HG02623 (cell line): Measurements from ENCODE around the gene C6orf62.
"Not testable (repeated sequence)": the region's sequence is repeated elsewhere in the genome, so short reads cannot be mapped to it uniquely, and the experiment has no call there.

Experiments used
- ATAC-seq: cut with Tn5 transposase; IDR thresholded peaks from one replicate; pipeline ENCODE4 v1.9.1; 2021; ENCODE audit warnings: moderate library complexity; ENCODE audit not compliant: unreplicated experiment

C6orf62 gene

GRCh38 chr6:24702720-24703282 lies 16.2 kb downstream of the C6orf62 start:
- ATAC-seq, result no peak

- ATAC-seq, result no peak
Measured at GRCh38 chr6:24699521-24700359, 19.2 kb downstream of the C6orf62 start.

GRCh38 chr6:24696097-24696496 lies 22.9 kb downstream of the C6orf62 start:
- no peak for ATAC-seq

DNA sequence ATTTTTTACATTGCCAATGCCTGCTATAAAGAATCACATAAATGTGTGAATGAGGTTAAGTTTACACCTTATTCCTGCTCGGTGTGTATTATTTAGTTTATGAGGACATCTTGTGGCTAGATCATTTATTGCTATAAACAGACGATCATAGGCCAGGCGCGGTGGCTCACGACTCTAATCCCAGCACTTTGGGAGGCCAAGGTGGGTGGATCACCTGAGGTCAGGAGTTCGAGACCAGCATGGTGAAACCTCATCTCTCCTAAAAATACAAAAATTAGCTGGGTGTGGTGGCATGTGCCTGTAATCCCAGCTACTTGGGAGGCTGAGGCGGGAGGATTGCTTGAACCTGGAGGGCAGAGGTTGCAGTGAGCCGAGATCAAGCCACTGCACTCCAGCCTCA lies 23.3 kb downstream of the C6orf62 start:
- ATAC-seq, result not testable (repeated sequence)

DNA sequence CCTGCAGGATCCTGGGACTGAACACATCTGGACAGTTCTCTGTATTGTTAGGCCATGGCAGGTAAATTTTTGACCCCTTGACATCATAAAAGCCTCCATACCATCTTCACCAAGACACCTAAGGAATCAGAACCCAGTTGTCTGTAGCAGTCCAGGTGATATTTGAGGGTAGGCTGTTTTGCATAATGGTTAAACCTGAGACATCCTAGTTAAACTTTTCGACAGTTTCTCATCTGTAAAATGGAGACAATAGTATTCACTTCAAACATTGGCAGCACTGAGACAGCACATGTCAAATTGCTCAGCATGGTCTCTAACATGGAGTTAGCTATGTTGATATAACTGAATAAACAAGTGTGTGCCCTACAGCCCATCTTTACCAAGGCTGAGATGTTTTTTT lies 24.8 kb downstream of the C6orf62 start:
- ATAC-seq, result no peak

- ATAC-seq, result no peak
Measured at GRCh38 chr6:24692848-24693592, 25.9 kb downstream of the C6orf62 start.

- ATAC-seq, result no peak
Measured at GRCh38 chr6:24692415-24692814, 26.5 kb downstream of the C6orf62 start.

DNA sequence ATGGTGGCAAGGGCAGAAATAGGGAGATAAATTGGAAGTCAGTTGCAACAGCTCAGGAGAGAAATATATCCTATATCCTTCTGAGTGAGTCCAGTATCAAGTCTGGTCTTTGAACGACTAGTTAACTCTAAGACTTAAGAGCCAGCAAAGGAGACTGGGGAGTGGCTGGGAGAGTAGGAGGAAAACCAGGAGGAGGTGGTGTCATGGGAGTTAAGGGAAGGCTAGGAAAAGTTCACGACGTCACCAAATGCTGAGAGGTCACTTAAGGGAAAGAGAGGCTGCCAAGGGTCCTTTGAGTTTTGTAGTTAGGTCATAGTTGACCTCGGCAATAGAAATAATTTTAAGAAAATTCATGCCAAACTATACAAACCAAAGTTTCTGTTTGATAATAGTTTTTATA lies 27.0 kb downstream of the C6orf62 start:
- no peak for ATAC-seq

DNA sequence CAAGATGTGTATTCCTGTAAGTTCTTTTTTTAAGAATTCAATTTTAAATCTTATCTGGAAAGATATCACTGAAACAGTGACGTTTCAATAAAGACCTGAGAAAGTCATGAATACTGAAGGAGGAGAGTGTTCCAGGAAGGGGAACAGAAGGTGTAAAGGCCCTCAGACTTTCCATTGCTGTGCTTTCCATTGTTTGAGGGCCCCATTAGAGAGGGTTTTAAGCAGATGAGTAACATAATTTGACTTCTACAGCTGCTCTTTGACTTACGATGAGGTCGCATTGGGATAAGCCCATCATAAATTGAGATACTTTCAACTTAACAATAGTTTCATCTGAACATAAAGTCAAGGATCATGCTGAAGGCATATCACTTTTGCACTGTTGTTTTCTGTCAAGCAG lies 27.4 kb downstream of the C6orf62 start:
- ATAC-seq, result no peak

DNA sequence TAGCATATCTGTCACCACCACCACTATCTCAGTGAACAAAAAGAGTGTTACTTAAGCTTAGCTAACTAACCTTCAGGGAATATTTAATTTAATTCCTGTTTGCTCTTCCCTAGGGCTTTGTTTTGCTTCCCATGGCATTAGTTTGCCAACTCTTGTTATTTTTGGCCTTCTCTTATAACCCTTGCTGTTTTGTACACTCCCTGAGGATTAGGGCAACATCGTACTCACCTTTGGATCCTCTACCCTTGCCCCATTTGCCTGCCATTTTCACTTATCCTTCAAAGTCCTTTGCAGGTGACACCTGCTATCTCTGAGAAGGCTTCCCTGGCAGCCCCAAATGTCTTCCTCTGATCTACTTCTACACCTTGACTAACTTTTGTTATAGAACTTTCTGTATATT lies 28.4 kb downstream of the C6orf62 start:
- no peak for ATAC-seq

DNA sequence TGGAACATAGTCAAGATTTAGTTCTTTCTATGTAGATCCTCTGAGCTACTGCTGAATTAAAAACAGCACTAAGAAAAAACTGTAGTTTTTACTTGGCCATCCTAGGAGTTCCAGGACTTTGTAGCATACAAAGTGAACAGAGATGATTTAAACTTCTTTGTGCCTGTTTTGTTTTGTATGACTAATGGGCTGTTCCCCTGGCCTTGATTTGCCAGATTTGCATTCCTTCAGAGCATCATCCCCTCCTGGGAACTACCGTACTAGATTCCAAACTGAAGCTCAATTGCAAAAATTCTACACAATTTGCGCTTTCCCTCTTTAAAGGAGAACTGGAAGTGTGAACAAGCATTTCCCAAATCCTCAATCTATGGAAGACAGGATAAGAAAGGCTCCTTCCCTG lies 29.0 kb downstream of the C6orf62 start:
- no peak for ATAC-seq

- ATAC-seq, result no peak
Measured at GRCh38 chr6:24686946-24687345, 32.0 kb downstream of the C6orf62 start.

DNA sequence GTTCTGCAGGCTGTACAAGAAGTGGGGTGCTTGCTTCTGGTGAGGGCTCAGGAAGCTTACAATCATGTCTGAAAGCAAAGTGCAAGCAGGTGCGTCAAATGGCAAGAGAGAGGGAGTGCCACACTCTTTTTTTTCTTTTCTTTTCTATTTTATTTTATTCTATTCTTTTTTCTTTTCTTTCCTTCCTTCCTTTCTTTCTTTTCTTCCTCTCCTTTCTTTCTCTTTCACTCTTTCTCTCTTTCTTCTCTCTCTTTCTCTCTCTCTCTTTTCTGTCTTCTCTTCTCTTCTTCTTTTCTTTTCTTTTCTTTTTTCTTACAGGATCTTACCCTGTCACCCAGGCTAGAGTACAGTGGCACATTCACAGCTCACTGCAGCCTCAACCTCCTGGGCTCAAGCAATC lies 32.5 kb downstream of the C6orf62 start:
- ATAC-seq, result no peak

DNA sequence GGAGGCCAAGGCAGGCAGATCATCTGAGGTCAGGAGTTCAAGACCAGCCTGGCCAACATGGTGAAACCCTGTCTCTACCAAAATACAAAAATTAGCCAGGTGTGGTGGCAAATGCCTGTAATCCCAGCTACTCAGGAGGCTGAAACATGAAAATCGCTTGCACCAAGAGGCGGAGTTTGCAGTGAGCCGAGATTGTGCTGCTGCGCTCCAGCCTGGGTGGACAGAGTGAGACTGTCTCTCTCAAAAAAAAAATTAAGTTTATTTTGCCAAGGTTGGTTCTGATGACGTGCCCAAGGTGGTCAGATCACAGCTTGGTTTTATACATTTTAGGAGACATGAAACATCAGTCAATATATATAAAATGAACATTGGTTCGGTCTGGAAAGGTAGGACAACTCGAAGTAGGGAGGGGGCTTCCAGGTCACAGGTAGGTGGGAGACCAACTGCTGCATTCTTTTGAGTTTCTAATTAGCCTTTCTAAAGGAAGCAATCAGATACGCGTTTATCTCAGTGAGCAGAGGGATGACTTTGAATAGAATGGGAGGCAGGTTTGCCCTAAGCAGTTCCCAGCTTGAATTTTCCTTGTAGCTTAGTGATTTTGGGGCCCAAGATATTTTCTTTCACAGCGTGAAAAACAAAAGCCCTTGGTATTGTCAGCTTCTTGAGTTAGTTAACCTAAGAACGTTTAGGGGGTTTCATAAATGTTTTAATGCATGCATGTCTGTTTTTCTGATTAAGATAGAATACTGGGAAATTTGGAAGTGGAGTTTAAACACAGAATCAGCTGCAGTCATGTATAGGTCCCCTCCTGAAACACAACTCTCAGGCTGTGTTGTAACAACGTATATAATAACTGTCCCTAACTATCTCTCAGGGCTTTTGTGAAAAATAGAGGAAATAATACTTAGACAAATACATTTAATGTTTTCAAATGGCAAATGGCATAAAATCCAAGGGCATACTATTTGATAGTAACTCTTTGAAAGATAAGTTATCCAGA lies 35.4 kb downstream of the C6orf62 start:
- no peak for ATAC-seq

DNA sequence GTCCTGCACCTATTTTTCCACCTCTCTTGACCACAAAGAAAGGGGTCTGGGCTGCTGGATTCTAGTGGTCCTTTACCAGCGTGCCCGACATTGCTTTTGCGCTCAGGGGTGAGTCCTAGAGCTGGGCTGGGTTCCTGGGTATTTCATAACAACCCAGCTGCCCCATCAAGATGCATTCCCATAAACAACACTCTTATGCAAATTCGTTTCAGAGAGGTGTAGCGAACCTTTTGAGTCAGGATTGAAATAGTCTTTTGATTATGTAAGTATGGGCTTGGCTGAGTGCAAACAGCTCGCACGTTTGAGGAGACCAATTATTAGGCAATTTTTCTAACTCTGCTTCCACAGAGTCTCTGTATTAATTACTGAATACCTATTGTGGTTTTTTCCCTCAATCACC lies 38.4 kb downstream of the C6orf62 start:
- ATAC-seq, result no peak

DNA sequence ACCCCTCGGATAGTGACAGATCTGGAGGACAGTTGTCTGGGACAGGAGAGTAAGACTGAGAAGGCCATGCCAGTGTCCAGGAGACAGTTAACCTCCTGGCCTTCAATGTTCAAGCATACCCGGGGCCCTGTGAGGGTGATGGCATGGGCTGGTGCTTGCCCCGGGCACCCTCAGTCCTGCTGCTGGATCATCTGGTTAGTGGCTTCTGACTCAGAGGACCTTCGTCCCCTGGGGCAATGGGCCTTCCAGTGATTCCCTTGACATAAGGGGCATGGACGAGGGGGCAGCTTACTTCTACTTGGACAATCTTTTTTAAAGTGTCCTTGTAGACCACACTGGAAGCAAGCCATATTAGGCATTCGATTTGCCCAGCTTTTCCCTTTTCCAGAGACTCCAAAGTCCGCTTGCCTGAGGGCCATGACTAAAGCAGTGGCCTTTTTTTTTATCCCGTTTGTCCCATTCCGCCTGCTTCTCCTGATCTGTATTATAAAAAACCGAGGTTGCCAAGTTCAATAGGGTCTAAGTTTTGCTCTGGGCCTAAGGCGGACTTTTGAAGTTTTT lies 40.1 kb downstream of the C6orf62 start:
- ATAC-seq, result not testable (repeated sequence)

DNA sequence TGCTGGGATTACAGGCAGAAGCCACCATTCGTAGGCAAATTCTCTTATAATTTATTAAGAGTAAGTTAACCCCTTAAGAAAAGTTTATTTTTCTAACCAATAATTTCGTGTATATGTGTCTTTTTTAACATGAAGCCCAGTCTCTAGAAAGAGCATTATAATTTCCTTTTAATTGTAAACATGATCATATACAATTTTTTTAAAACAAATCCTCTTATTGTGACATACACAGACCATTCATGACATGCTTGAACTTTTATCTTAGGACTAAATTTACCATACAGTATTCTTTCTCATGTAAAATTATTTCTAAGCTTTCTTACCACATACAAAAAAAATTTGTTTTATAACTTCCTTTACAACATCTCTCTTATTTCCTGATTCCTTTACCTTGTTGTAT lies 45.3 kb downstream of the C6orf62 start:
- ATAC-seq, result no peak

DNA sequence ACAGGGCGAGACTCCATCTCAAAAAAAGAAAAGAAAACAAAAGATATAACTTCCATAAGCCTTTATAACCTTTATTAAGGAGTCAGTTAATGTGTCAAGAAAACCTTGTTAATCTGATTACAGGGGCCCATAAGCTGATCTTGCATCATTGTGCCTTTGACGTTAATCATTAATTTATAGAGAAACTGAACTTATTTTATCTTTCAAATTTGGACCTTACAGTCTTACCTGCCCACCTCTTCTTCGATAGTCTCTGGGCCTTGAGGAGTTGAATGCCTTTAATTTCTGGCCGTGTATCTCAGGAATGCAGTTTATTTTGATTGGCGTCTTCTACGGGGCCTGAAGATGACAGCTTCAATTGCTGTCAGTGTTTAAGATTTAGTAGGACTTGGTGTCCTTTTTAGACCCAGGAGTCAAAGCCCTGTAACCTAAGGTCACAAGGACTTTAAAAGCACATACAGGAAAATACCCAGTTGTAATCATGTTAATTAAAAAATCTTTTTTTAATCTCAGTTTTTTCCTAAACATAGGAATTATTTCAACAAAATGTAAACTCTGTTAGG lies 46.3 kb downstream of the C6orf62 start:
- ATAC-seq, result no peak

DNA sequence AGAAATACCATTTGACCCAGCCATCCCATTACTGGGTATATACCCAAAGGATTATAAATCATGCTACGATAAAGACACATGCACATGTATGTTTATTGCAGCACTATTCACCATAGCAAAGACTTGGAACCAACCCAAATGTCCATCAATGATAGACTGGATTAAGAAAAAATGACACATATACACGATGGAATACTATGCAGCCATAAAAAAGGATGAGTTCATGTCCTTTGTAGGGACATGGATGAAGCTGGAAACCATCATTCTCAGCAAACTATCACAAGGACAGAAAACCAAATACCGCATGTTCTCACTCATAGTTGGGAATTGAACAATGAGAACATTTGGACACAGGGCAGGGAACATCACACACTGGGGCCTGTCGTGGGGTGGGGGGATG lies 47.9 kb downstream of the C6orf62 start:
- ATAC-seq, result not testable (repeated sequence)

GRCh38 chr6:24670492-24670891 lies 48.5 kb downstream of the C6orf62 start:
- ATAC-seq, result not testable (repeated sequence)
